Upper lobe of left lung (tissue), 4 donors: Measurements from ENCODE around the gene GJD4.

Experiments used
- EP300 ChIP-seq, 4 donors: sonication (generic); formaldehyde crosslinking; IDR thresholded peaks; one replicate each; pipeline ENCODE4 v1.5.1; 2017; ENCODE audit warnings: antibody characterized with exemption in 4 of 4, control low read depth in 2 of 4
- POLR2A ChIP-seq, 4 donors: fragments of 450-650 bp; IDR thresholded peaks; one replicate each; pipeline ENCODE4 v1.5.1; 2016 to 2017; ENCODE audit warnings: antibody characterized with exemption in 4 of 4, mild to moderate bottlenecking in 2 of 4
- TF ChIP-seq, protein P1 (sequence below), 6 experiments: fragments of 450-650 bp in 4 of 6; fragments of 200-600 bp in 2 of 6; sonication (generic) in 2 of 6; IDR thresholded peaks; one replicate each; pipeline ENCODE4 v1.5.1; 2016 to 2019; ENCODE audit warnings: antibody characterized with exemption in 6 of 6

- TF ChIP-seq, protein P1, sequence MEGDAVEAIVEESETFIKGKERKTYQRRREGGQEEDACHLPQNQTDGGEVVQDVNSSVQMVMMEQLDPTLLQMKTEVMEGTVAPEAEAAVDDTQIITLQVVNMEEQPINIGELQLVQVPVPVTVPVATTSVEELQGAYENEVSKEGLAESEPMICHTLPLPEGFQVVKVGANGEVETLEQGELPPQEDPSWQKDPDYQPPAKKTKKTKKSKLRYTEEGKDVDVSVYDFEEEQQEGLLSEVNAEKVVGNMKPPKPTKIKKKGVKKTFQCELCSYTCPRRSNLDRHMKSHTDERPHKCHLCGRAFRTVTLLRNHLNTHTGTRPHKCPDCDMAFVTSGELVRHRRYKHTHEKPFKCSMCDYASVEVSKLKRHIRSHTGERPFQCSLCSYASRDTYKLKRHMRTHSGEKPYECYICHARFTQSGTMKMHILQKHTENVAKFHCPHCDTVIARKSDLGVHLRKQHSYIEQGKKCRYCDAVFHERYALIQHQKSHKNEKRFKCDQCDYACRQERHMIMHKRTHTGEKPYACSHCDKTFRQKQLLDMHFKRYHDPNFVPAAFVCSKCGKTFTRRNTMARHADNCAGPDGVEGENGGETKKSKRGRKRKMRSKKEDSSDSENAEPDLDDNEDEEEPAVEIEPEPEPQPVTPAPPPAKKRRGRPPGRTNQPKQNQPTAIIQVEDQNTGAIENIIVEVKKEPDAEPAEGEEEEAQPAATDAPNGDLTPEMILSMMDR (IDR thresholded peaks at IDR 0.05) = no peak
- TF ChIP-seq POLR2A (IDR thresholded peaks at IDR 0.05) (no peak), EP300 (IDR thresholded peaks at IDR 0.05) (no peak)
Observed at GRCh38 chr10:35633006-35633980, 28.2 kb downstream of the GJD4 start.
